GM18508 (cell line): ENCODE data around the gene SRCAP.
"Not testable (repeated sequence)": the region's sequence is repeated elsewhere in the genome, so short reads cannot be mapped to it uniquely, and the experiment has no call there.

ENCODE experiments used
- ATAC-seq: cut with Tn5 transposase; IDR thresholded peaks from one replicate; pipeline ENCODE4 v1.9.1; 2021; ENCODE audit warnings: moderate number of reproducible peaks; ENCODE audit not compliant: insufficient read depth, unreplicated experiment

SRCAP gene

GRCh38 chr16:30663038-30663437, 35.9 kb upstream of the SRCAP start:
- ATAC-seq: no peak

GRCh38 chr16:30663820-30664219, 35.2 kb upstream of the SRCAP start:
- ATAC-seq: no peak

DNA sequence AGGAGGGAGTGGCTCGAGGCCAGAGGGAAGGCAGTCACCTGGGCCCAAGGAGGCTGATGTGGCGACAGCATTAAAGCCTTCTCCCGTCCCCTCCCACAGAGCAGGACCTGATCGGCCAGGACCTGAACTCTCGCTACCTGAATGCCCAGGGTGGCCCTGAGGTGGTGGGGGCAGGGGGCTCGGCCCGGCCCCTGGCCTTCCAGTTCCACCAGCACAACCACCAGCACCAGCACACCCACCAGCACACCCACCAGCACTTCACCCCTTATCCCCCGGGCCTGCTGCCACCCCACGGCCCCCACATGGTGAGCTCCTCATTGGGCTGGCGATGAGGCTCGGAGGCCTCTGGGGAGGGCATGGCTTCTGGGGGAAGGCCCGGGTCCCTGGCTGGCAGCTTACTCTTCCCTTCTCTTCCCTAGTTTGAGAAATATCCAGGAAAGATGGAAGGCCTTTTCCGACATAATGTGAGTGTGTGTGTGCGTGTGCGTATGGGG, 34.3 kb upstream of the SRCAP start:
- no peak for ATAC-seq

DNA sequence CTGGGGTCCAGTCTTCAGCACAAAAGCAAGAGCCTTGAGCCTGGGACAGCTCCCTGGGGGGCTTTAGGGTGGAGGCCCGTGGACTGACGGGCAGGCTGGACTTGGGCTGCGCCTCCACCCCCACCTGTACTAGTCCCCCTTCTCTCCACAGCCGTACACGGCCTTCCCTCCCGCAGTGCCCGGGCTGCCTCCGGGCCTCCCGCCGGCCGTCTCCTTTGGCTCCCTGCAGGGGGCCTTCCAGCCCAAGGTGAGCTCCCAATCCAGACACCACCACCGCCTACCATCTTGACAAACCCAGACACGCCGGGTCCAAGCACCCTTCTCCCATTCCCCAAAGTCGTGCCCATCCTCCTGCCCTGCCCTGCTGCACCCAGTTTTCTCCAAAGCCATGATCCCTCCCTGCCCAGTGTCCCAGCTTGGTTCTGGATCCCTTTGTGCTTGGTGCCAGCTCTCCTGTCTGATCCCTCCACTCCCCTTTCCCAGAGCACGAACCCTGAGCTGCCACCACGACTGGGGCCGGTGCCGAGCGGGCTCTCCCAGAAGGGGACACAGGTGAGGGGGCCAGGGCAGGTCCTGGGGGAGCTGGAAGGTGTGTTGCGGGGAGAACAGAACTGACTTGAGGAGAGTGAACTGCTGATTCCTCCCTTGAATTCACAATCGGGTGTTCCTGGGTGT, 33.7 kb upstream of the SRCAP start:
- no peak for ATAC-seq

GRCh38 chr16:30665830-30666190, 33.2 kb upstream of the SRCAP start:
- ATAC-seq: no peak

- ATAC-seq: no peak
Measured at GRCh38 chr16:30666681-30667080, 32.3 kb upstream of the SRCAP start.

DNA sequence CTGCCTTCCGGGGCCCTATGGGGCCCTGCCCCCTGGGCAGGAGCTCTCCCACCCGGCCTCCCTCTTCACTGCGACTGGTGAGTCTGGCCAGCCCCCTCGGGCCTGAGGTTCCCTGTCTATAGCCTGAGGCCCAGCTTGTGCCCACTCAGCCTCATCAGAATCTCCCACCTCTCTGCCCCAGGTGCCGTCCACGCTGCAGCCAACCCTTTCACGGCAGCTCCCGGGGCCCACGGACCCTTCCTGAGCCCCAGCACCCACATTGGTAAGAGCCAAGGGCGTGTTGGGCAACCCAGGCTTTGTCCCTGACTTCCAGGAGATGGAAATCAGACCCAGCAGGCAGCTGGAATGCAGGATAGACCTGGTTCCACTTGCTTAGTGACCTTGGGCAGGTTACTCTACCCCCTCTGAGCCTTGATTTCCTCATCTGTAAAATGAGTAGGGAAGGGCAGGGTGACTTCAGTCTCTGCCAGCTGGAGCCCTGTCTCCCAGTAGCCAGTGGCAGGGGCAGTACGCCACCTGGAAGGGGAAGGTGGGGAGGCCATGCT, 31.5 kb upstream of the SRCAP start:
- no peak for ATAC-seq

DNA sequence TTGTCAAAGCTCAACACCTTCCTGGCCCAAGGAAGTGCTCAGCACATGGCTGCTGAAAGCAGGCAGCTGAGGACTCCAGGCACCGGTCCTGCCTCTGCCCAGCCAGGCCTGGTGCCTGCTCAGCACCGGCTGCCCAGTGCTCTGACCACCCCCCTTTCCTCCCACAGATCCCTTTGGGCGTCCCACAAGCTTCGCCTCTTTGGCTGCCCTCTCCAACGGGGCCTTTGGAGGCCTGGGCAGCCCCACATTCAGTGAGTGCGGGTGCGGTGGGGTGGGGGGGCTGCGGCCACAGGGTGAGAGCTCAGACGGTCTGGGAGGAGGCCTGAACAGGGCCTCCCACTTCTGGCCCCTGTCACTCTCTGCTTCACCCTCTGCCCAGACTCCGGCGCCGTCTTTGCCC, 30.6 kb upstream of the SRCAP start:
- no peak for ATAC-seq

DNA sequence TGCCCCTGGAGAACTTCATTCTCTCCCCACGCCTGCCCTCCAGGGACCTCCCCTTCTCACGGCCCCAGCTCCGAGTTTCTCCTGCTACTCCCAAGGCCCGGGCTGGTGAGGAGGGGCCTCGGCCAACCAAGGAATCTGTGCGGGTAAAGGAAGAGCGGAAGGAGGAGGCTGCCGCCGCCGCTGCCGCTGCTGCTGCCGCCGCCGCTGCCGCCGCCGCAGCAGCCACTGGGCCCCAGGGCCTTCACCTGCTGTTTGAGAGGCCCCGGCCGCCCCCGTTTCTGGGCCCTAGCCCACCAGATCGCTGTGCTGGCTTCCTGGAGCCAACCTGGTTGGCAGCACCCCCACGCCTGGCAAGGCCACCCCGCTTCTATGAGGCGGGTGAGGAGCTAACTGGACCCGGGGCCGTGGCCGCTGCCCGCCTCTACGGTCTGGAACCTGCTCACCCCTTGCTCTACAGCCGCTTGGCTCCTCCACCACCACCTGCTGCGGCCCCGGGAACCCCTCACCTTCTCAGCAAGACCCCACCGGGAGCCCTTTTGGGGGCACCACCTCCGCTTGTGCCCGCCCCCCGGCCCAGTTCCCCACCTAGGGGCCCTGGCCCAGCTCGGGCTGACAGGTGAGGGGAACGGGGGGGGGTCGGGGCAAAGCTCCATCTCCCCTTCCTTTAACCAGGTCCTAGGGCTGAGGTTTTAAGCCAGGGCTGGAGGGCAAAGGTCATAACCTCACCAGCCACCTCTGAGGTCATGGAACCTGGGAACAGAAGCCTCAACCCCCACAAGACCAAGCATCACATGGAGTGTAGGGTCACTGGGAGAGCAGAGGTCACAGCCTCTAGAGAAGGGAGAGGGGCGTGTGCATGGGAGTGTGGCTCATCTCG, 29.7 kb upstream of the SRCAP start:
- no peak for ATAC-seq

GRCh38 chr16:30669903-30670824, 28.8 kb upstream of the SRCAP start:
- ATAC-seq: no peak

DNA sequence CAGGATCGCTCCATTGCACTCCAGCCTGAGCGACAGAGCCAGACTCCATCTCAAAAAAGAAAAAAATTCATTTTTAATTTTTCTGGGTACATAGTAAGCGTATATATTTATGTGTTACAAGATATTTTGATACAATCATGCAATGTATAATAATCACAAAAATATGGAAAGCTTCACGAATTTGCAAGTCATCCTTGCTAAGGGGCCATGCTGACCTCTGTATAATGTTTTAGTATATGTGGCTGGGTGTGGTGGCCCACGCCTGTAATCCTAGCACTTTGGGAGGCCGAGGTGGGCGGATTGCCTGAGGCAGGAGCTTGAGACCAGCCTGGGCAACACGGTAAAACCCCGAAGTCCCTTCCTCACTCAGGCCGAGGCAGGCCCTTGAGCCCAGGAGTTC, 23.8 kb upstream of the SRCAP start:
- no peak for ATAC-seq

DNA sequence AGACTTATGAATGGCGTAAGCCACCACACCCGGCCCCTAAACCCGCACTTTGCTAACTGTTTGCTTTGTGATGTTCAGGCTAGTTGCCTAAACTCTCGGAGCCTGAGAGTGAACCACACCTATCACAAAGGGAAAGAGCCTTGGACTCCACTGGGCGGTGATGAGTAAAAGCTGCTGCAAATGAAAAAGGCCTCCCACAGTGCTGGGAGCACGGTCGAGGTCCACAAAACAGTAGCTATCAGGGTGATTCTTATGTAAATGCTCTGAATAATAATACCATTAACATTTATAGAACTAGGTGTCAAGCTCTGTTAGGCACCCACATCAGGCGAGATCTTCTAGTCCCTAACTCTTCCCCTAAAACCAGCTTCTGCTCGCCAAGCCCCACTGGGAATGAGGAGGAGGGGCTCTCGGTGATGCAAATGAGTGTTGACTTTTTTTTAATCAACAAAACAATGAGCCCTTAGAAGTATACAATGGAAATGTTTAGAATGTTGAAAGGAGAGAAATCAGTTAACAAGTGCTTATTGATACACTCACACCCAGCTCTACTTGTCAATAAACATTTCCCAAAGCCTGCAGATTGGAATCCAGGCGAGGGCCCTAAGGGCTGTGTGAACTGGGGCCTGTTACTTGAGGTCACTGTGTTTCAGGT, 20.9 kb upstream of the SRCAP start:
- no peak for ATAC-seq

GRCh38 chr16:30678586-30678970, 20.4 kb upstream of the SRCAP start:
- ATAC-seq: no peak

GRCh38 chr16:30680326-30680725, 18.6 kb upstream of the SRCAP start:
- no peak for ATAC-seq

DNA sequence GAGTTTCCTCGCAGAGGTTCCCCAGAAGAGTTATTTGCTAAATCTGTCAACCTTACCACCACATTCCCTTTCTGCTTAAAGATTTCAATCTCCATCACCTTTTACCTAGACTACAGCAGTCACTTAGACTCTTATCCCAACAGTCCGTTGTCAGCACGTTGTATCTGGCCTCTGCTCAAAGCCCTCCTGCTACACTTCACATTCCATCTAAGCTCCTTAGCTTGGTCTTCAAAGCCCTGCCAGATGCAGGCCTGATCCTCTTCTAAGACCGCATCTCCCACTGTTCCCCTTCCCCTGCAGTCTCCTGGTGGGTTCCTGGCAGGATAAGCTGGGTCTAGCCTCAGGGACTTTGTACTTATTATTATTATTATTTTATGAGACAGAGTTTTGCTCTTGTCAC, 10.3 kb upstream of the SRCAP start:
- no peak for ATAC-seq

- no peak for ATAC-seq
Measured at GRCh38 chr16:30691907-30692306, 7.1 kb upstream of the SRCAP start.

DNA sequence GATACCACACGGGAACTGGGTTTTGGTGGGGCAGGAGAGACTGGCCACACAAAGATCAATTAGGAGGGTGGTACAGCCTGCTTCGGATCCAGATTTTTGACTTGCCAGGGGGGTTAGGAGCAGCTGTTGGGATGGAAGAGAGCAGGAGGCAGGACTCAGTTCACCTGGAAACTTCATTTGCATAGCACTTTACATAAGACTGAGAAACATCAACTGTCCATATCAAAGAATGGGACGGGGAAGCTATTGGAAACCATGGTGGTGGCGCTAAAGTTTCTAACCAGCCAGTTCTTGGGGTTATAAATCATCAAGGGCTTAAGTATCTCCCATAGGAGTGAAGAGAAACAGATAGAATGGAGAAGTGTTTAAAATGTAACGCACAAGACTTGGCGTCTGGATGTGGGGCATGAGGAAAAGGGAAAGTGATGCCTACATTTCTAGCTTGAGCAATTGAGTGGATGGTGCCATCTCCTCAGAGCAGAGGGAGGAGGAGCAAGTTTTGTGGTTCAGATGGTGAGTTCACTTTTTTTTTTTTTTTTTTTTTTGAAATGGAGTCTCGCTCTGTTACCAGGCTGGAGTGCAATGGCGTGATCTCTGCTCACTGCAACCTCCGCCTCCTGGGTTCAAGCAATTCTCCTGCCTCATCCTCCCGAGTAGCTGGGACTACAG, 6.4 kb upstream of the SRCAP start:
- ATAC-seq: no peak

- ATAC-seq: no peak
Measured at GRCh38 chr16:30694926-30695693, 3.9 kb upstream of the SRCAP start.

DNA sequence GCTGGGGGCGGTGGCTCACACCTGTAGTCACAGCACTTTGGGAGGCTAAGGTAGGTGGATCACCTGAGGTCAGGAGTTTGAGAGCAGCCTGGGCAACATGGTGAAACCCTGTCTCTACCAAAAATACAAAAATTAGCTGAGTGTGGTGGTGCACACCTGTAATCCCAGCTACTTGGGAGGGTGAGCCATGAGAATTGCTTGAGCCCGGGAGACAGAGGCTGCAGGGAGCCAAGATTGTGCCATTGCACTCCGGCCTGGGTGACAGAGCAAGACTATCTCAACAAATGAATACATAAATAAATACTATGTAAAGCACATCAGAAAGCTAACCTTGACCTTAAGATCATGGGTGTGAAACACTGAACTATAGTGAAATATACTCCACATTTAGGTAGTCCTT, 2.3 kb upstream of the SRCAP start:
- not testable (repeated sequence) for ATAC-seq
